ENCODE measurements around the gene CA10.

Gene CA10

GRCh38 chr17:51818777-51819176 is 339.7 kb downstream of the CA10 start:
- DNase-seq (ENCODE audit: low read depth in 2 of 2): no peak

GRCh38 chr17:51817955-51818354 is 340.6 kb downstream of the CA10 start:
- no peak for DNase-seq (ENCODE audit: low read depth in 2 of 2)

- DNase-seq (ENCODE audit: low read depth in 2 of 2): no peak
These were observed 341.4 kb downstream of the CA10 start for GRCh38 chr17:51817117-51817516.

- DNase-seq (ENCODE audit: low read depth in 2 of 2): no peak
These were observed 343.4 kb downstream of the CA10 start for GRCh38 chr17:51815097-51815496.

- DNase-seq (ENCODE audit: low read depth in 2 of 2): no peak
These were observed 344.0 kb downstream of the CA10 start for GRCh38 chr17:51814521-51814920.

- no peak for DNase-seq (ENCODE audit: low read depth in 2 of 2)
These were observed 344.7 kb downstream of the CA10 start for GRCh38 chr17:51813784-51814174.

- DNase-seq (ENCODE audit: low read depth in 2 of 2): no peak
These were observed 345.3 kb downstream of the CA10 start for GRCh38 chr17:51813140-51813783.

- no peak for DNase-seq (ENCODE audit: low read depth in 2 of 2)
These were observed 351.1 kb downstream of the CA10 start for GRCh38 chr17:51807460-51807859.

- no peak for DNase-seq (ENCODE audit: low read depth in 2 of 2)
These were observed 352.7 kb downstream of the CA10 start for GRCh38 chr17:51805765-51806164.

GRCh38 chr17:51805185-51805584 is 353.3 kb downstream of the CA10 start:
- no peak for DNase-seq (ENCODE audit: low read depth in 2 of 2)

- no peak for DNase-seq (ENCODE audit: low read depth in 2 of 2)
These were observed 355.4 kb downstream of the CA10 start for GRCh38 chr17:51803161-51803560.

GRCh38 chr17:51802544-51802943 is 356.0 kb downstream of the CA10 start:
- DNase-seq (ENCODE audit: low read depth in 2 of 2): no peak

GRCh38 chr17:51801626-51802025 is 356.9 kb downstream of the CA10 start:
- no peak for DNase-seq (ENCODE audit: low read depth in 2 of 2)

- no peak for DNase-seq (ENCODE audit: low read depth in 2 of 2)
These were observed 358.5 kb downstream of the CA10 start for GRCh38 chr17:51799981-51800380.

GRCh38 chr17:51799240-51799639 is 359.3 kb downstream of the CA10 start:
- DNase-seq (ENCODE audit: low read depth in 2 of 2): no peak

- DNase-seq (ENCODE audit: low read depth in 2 of 2): no peak
These were observed 361.4 kb downstream of the CA10 start for GRCh38 chr17:51797150-51797549.

GRCh38 chr17:51796026-51796425 is 362.5 kb downstream of the CA10 start:
- DNase-seq (ENCODE audit: low read depth in 2 of 2): no peak

- DNase-seq (ENCODE audit: low read depth in 2 of 2): no peak
These were observed 363.1 kb downstream of the CA10 start for GRCh38 chr17:51795401-51795800.

- DNase-seq (ENCODE audit: low read depth in 2 of 2): no peak
These were observed 364.0 kb downstream of the CA10 start for GRCh38 chr17:51794466-51794865.

GRCh38 chr17:51793686-51794085 is 364.8 kb downstream of the CA10 start:
- DNase-seq (ENCODE audit: low read depth in 2 of 2): no peak

GRCh38 chr17:51778842-51779241 is 379.7 kb downstream of the CA10 start:
- DNase-seq (ENCODE audit: low read depth in 2 of 2): no peak

GRCh38 chr17:51770027-51770759 is 388.3 kb downstream of the CA10 start:
- no peak for DNase-seq (ENCODE audit: low read depth in 2 of 2)

- DNase-seq (ENCODE audit: low read depth in 2 of 2): no peak
These were observed 389.3 kb downstream of the CA10 start for GRCh38 chr17:51769231-51769630.

GRCh38 chr17:51768706-51769105 is 389.8 kb downstream of the CA10 start:
- no peak for DNase-seq (ENCODE audit: low read depth in 2 of 2)
